H1 (cell line): ENCODE data around the gene CFAP157. TPM values are rescaled to one million over a fixed set of nuclear protein-coding genes. Genes with fewer than 3 reads are reported as not detected.

Experiments used
- ATF3 ChIP-seq: IDR thresholded peaks from 2 replicates; pipeline ENCODE4 v1.6.1; 2011; ENCODE audit warnings: low read depth, mild to moderate bottlenecking, low read length; ENCODE audit not compliant: insufficient read depth
- BACH1 ChIP-seq: IDR thresholded peaks from 2 replicates; pipeline ENCODE4 v1.6.1; 2012; ENCODE audit warnings: low read length, improper control_type of control experiment
- BRCA1 ChIP-seq: IDR thresholded peaks from 2 replicates; pipeline ENCODE4 v1.6.1; 2012; ENCODE audit warnings: low read depth, low read length, improper control_type of control experiment
- FOSL1 ChIP-seq: IDR thresholded peaks from 2 replicates; pipeline ENCODE4 v1.6.1; 2011; ENCODE audit warnings: mild to moderate bottlenecking, low read depth, low read length, moderate library complexity; ENCODE audit not compliant: insufficient read depth
- MAFK ChIP-seq: IDR thresholded peaks from 2 replicates; pipeline ENCODE4 v1.6.1; 2012; ENCODE audit warnings: low read depth, mild to moderate bottlenecking, improper control_type of control experiment, low read length
- POLR2AphosphoS5 ChIP-seq: IDR thresholded peaks from 2 replicates; pipeline ENCODE4 v1.6.1; 2011; ENCODE audit warnings: low read depth, low read length
- RNF2 ChIP-seq: fragments of 200-900, 300-1000 bp; sonication (generic); IDR thresholded peaks from 2 replicates; pipeline ENCODE4 v1.7.1; 2016; ENCODE audit warnings: borderline replicate concordance, low read depth, mild to moderate bottlenecking, antibody characterized with exemption, low read length; ENCODE audit not compliant: poor library complexity, severe bottlenecking; ENCODE audit errors: missing control alignments
- SP1 ChIP-seq: IDR thresholded peaks from 2 replicates; pipeline ENCODE4 v1.6.1; 2011; ENCODE audit warnings: low read depth, low read length
- polyA plus RNA-seq, 7 experiments: library from polyadenylated mRNA; depleted of rRNA in 3 of 7; stranded (reverse) in 5 of 7; unstranded in 2 of 7; fragments of >200 nt in 5 of 7; fragments of 200-250 nt in 2 of 7; gene quantifications; 1 replicate in 5 of 7; 2 replicates in 1 of 7; 4 replicates in 1 of 7; pipeline versions ENCODE4 v1.2.1 to v1.2.3, GENCODE V29; 2011 to 2013; ENCODE audit warnings: missing spikeins in 2 of 7, mixed read lengths in 2 of 7
- total RNA-seq: library from RNA; stranded (reverse); fragmentation: NEBNext Ultra II Directional; extraction: Animal tissue kit (Norgen Biotek cat#: 25700); gene quantifications from 2 replicates; pipeline ENCODE4 v1.2.1, GENCODE V29; 2021
- TF ChIP-seq, protein P1 (sequence below): fragments of 300-600 bp; sonication (generic); IDR thresholded peaks from 2 replicates; pipeline ENCODE4 v1.7.1; 2012; ENCODE audit warnings: low read length, moderate library complexity, mild to moderate bottlenecking, inconsistent platforms; ENCODE audit not compliant: insufficient replicate concordance

The CFAP157 gene
- total and polyA plus RNA-seq, 2 of the 8 experiments (the other 6 are each of a cell fraction or from before 2014, with no cell fraction given): not detected

GRCh38 chr9:127734747-127735529, 28.1 kb downstream of the CFAP157 start, which contains the start of gene TOR2A (continued):
- TF ChIP-seq, protein P1, sequence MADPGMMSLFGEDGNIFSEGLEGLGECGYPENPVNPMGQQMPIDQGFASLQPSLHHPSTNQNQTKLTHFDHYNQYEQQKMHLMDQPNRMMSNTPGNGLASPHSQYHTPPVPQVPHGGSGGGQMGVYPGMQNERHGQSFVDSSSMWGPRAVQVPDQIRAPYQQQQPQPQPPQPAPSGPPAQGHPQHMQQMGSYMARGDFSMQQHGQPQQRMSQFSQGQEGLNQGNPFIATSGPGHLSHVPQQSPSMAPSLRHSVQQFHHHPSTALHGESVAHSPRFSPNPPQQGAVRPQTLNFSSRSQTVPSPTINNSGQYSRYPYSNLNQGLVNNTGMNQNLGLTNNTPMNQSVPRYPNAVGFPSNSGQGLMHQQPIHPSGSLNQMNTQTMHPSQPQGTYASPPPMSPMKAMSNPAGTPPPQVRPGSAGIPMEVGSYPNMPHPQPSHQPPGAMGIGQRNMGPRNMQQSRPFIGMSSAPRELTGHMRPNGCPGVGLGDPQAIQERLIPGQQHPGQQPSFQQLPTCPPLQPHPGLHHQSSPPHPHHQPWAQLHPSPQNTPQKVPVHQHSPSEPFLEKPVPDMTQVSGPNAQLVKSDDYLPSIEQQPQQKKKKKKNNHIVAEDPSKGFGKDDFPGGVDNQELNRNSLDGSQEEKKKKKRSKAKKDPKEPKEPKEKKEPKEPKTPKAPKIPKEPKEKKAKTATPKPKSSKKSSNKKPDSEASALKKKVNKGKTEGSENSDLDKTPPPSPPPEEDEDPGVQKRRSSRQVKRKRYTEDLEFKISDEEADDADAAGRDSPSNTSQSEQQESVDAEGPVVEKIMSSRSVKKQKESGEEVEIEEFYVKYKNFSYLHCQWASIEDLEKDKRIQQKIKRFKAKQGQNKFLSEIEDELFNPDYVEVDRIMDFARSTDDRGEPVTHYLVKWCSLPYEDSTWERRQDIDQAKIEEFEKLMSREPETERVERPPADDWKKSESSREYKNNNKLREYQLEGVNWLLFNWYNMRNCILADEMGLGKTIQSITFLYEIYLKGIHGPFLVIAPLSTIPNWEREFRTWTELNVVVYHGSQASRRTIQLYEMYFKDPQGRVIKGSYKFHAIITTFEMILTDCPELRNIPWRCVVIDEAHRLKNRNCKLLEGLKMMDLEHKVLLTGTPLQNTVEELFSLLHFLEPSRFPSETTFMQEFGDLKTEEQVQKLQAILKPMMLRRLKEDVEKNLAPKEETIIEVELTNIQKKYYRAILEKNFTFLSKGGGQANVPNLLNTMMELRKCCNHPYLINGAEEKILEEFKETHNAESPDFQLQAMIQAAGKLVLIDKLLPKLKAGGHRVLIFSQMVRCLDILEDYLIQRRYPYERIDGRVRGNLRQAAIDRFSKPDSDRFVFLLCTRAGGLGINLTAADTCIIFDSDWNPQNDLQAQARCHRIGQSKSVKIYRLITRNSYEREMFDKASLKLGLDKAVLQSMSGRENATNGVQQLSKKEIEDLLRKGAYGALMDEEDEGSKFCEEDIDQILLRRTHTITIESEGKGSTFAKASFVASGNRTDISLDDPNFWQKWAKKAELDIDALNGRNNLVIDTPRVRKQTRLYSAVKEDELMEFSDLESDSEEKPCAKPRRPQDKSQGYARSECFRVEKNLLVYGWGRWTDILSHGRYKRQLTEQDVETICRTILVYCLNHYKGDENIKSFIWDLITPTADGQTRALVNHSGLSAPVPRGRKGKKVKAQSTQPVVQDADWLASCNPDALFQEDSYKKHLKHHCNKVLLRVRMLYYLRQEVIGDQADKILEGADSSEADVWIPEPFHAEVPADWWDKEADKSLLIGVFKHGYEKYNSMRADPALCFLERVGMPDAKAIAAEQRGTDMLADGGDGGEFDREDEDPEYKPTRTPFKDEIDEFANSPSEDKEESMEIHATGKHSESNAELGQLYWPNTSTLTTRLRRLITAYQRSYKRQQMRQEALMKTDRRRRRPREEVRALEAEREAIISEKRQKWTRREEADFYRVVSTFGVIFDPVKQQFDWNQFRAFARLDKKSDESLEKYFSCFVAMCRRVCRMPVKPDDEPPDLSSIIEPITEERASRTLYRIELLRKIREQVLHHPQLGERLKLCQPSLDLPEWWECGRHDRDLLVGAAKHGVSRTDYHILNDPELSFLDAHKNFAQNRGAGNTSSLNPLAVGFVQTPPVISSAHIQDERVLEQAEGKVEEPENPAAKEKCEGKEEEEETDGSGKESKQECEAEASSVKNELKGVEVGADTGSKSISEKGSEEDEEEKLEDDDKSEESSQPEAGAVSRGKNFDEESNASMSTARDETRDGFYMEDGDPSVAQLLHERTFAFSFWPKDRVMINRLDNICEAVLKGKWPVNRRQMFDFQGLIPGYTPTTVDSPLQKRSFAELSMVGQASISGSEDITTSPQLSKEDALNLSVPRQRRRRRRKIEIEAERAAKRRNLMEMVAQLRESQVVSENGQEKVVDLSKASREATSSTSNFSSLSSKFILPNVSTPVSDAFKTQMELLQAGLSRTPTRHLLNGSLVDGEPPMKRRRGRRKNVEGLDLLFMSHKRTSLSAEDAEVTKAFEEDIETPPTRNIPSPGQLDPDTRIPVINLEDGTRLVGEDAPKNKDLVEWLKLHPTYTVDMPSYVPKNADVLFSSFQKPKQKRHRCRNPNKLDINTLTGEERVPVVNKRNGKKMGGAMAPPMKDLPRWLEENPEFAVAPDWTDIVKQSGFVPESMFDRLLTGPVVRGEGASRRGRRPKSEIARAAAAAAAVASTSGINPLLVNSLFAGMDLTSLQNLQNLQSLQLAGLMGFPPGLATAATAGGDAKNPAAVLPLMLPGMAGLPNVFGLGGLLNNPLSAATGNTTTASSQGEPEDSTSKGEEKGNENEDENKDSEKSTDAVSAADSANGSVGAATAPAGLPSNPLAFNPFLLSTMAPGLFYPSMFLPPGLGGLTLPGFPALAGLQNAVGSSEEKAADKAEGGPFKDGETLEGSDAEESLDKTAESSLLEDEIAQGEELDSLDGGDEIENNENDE: no peak
- TF ChIP-seq BACH1 (no peak), BRCA1 (no peak), POLR2AphosphoS5 (no peak), RNF2 (no peak), SP1 (peak; percentile 85; the same call in 1 of the 2 replicates), FOSL1 (no peak), ATF3 (no peak), MAFK (no peak)
